ENCODE results near the gene CBFA2T2.
A peak's percentile ranks its signal among the peaks of the same experiment; 100 is the strongest.

The CBFA2T2 gene

GRCh38 chr20:33687370-33687915 lies 197.5 kb downstream of the CBFA2T2 start:
- DNase-seq (ENCODE audit: low read depth in 2 of 2), result peak; percentile 67 to 74
- no peak overlapping the region for H3K4me3 ChIP-seq (replicated peaks in 1 of 2; ENCODE audit: low read depth in 2 of 2, low read length in 2 of 2)
- TF ChIP-seq CTCF (IDR thresholded peaks at IDR 0.05; ENCODE audit: low read depth, low read length), result no peak

- TF ChIP-seq CTCF (IDR thresholded peaks at IDR 0.05; ENCODE audit: low read depth, low read length), result no peak
- no peak overlapping the region for H3K4me3 ChIP-seq (replicated peaks in 1 of 2; ENCODE audit: low read depth in 2 of 2, low read length in 2 of 2)
- DNase-seq (ENCODE audit: low read depth in 2 of 2), result no peak
Observed at GRCh38 chr20:33687993-33688937, 198.4 kb downstream of the CBFA2T2 start.

GRCh38 chr20:33688938-33689424 lies 199.1 kb downstream of the CBFA2T2 start:
- no peak for TF ChIP-seq CTCF (IDR thresholded peaks at IDR 0.05; ENCODE audit: low read depth, low read length)
- no peak overlapping the region for H3K4me3 ChIP-seq (replicated peaks in 1 of 2; ENCODE audit: low read depth in 2 of 2, low read length in 2 of 2)
- no peak for DNase-seq (ENCODE audit: low read depth in 2 of 2)

- TF ChIP-seq CTCF (IDR thresholded peaks at IDR 0.05; ENCODE audit: low read depth, low read length), result no peak
- DNase-seq (ENCODE audit: low read depth in 2 of 2), result no peak
- H3K4me3 ChIP-seq (replicated peaks in 1 of 2; ENCODE audit: low read depth in 2 of 2, low read length in 2 of 2), result no peak overlapping the region
Observed at GRCh38 chr20:33689493-33689892, 199.6 kb downstream of the CBFA2T2 start.

GRCh38 chr20:33689973-33690372 lies 200.1 kb downstream of the CBFA2T2 start:
- H3K4me3 ChIP-seq (replicated peaks in 1 of 2; ENCODE audit: low read depth in 2 of 2, low read length in 2 of 2), result no peak overlapping the region
- DNase-seq (ENCODE audit: low read depth in 2 of 2), result peak; percentile 65 to 77
- TF ChIP-seq CTCF (IDR thresholded peaks at IDR 0.05; ENCODE audit: low read depth, low read length), result no peak

GRCh38 chr20:33693289-33693688 lies 203.4 kb downstream of the CBFA2T2 start:
- TF ChIP-seq CTCF (IDR thresholded peaks at IDR 0.05; ENCODE audit: low read depth, low read length), result no peak
- DNase-seq (ENCODE audit: low read depth in 2 of 2), result no peak
- no peak overlapping the region for H3K4me3 ChIP-seq (replicated peaks in 1 of 2; ENCODE audit: low read depth in 2 of 2, low read length in 2 of 2)
